H1 (cell line): Measurements from ENCODE around the gene ZBTB48. TPM values are rescaled to one million over a fixed set of nuclear protein-coding genes. Genes with fewer than 3 reads are reported as not detected.

Source experiments
- CTCF ChIA-PET: fragments of 300-600 bp; sonication (Branson Sonifier 250); formaldehyde crosslinking; loops from one replicate; lab custom pipeline; 2021; ENCODE audit not compliant: partially characterized antibody; lab: Charles Lee
- POLR2A ChIA-PET: fragments of 300-600 bp; sonication (Branson Sonifier 250); formaldehyde crosslinking; loops from one replicate; lab custom pipeline; 2021; ENCODE audit warnings: inconsistent platforms; ENCODE audit not compliant: partially characterized antibody; lab: Charles Lee
- DNase-seq, 2 experiments: peaks; one replicate each; pipeline versions ENCODE4 v3.0.0 to v3.0.0-alpha.2; 2010 to 2022; ENCODE audit warnings: low spot score in 2 of 2, low read depth in 1 of 2, mixed read lengths in 1 of 2
- FAIRE-seq: peaks from 2 replicates; lab custom pipeline; 2011; peaks lifted over from hg19 to GRCh38; lab: Jason Lieb, UNC
- H2AFZ ChIP-seq: 2 replicates; pipeline ENCODE4 v1.8.1; 2012; ENCODE audit warnings: low read length, inconsistent platforms
- H2AK5ac ChIP-seq: 2 replicates; pipeline ENCODE4 v1.6.1; 2013; ENCODE audit warnings: low read depth, low read length
- H2BK120ac ChIP-seq: replicated peaks from 2 replicates; pipeline ENCODE3; 2013; ENCODE audit warnings: low read depth, low read length, inconsistent platforms
- H2BK12ac ChIP-seq: 2 replicates; pipeline ENCODE4 v1.6.1; 2013; ENCODE audit warnings: low read depth, low read length
- H2BK15ac ChIP-seq: 2 replicates; pipeline ENCODE4 v1.6.1; 2013; ENCODE audit warnings: low read length
- H2BK20ac ChIP-seq: 2 replicates; pipeline ENCODE4 v1.6.1; 2013; ENCODE audit warnings: low read length
- H2BK5ac ChIP-seq: 2 replicates; pipeline ENCODE4 v1.6.1; 2013; ENCODE audit warnings: low read depth, low read length
- H3K14ac ChIP-seq: 2 replicates; pipeline ENCODE4 v1.6.1; 2013; ENCODE audit warnings: inconsistent platforms; ENCODE audit not compliant: insufficient read length
- H3K18ac ChIP-seq: 2 replicates; pipeline ENCODE4 v1.6.1; 2013; ENCODE audit warnings: low read length; ENCODE audit errors: extremely low read depth
- H3K23ac ChIP-seq: 2 replicates; pipeline ENCODE4 v1.6.1; 2013; ENCODE audit warnings: inconsistent platforms; ENCODE audit not compliant: insufficient read length
- H3K23me2 ChIP-seq: 2 replicates; pipeline ENCODE4 v1.6.1; 2013; ENCODE audit warnings: low read depth, low read length
- H3K27ac ChIP-seq: 2 replicates; pipeline ENCODE4 v1.6.1; 2011; ENCODE audit warnings: low read depth, low read length, inconsistent platforms
- H3K27me3 ChIP-seq, 4 experiments: replicated peaks in 1 of 4; 1 replicate in 1 of 4; 2 replicates in 3 of 4; pipeline versions ENCODE4 v1.6.1 to v1.8.1; 2011 to 2013; ENCODE audit warnings: low read length in 3 of 4, mild to moderate bottlenecking in 3 of 4, inconsistent platforms in 2 of 4, mixed read lengths in 2 of 4, moderate library complexity in 1 of 4; ENCODE audit not compliant: control insufficient read depth in 3 of 4, insufficient read depth in 3 of 4; ENCODE audit errors: extremely low read depth in 1 of 4
- H3K36me3 ChIP-seq, 4 experiments: 2 replicates each; pipeline versions ENCODE4 v1.6.1 to v1.8.1; 2011 to 2013; ENCODE audit warnings: mild to moderate bottlenecking in 4 of 4, low read length in 3 of 4, moderate library complexity in 2 of 4, control low read depth in 1 of 4, inconsistent platforms in 1 of 4; ENCODE audit not compliant: insufficient read depth in 4 of 4, control insufficient read depth in 2 of 4
- H3K4ac ChIP-seq: replicated peaks from 2 replicates; pipeline ENCODE3; 2013; ENCODE audit warnings: low read length, low read depth, mixed read lengths, inconsistent platforms; ENCODE audit not compliant: insufficient read length
- H3K4me1 ChIP-seq, 4 experiments: replicated peaks in 1 of 4; 1 replicate in 1 of 4; 2 replicates in 3 of 4; pipeline versions ENCODE4 v1.6.1 to v1.8.1; 2011 to 2013; ENCODE audit warnings: low read length in 3 of 4, inconsistent platforms in 2 of 4, mixed read lengths in 1 of 4; ENCODE audit not compliant: insufficient read depth in 4 of 4, control insufficient read depth in 3 of 4
- H3K4me2 ChIP-seq, 2 experiments: 2 replicates each; pipeline versions ENCODE4 v1.6.1 to v1.8.1; 2011 to 2013; ENCODE audit warnings: low read depth in 2 of 2, low read length in 2 of 2, control low read depth in 1 of 2, inconsistent platforms in 1 of 2, mild to moderate bottlenecking in 1 of 2; ENCODE audit not compliant: insufficient read depth in 1 of 2
- H3K4me3 ChIP-seq, 4 experiments: fragments of 200-600, 300-600 bp in 1 of 4; sonication (generic), shearing (Covaris generic), sonication (Bioruptor Twin) in 1 of 4; 2 replicates each; pipeline versions ENCODE4 v1.5.1 to v1.8.1; 2011 to 2016; ENCODE audit warnings: low read length in 4 of 4, low read depth in 3 of 4, control low read depth in 2 of 4, inconsistent platforms in 2 of 4, mild to moderate bottlenecking in 2 of 4, mixed read lengths in 1 of 4, moderate library complexity in 1 of 4; ENCODE audit not compliant: insufficient read depth in 2 of 4; ENCODE audit errors: extremely low read depth in 1 of 4
- H3K56ac ChIP-seq: replicated peaks from 2 replicates; pipeline ENCODE3; 2013; ENCODE audit warnings: low read depth, mild to moderate bottlenecking, mixed read lengths, low read length, inconsistent platforms; ENCODE audit not compliant: insufficient read length
- H3K79me1 ChIP-seq: 2 replicates; pipeline ENCODE4 v1.6.1; 2013; ENCODE audit warnings: low read depth, low read length, control low read depth
- H3K79me2 ChIP-seq, 2 experiments: 2 replicates each; pipeline versions ENCODE4 v1.6.1 to v1.8.1; 2012 to 2013; ENCODE audit warnings: low read length in 2 of 2, mild to moderate bottlenecking in 2 of 2, inconsistent platforms in 1 of 2; ENCODE audit not compliant: insufficient read depth in 2 of 2, control insufficient read depth in 1 of 2
- H3K9ac ChIP-seq, 4 experiments: replicated peaks in 1 of 4; 1 replicate in 1 of 4; 2 replicates in 3 of 4; pipeline versions ENCODE4 v1.6.1 to v1.8.1; 2011 to 2013; ENCODE audit warnings: low read depth in 3 of 4, low read length in 3 of 4, control low read depth in 2 of 4, mild to moderate bottlenecking in 2 of 4, moderate library complexity in 2 of 4, inconsistent platforms in 1 of 4; ENCODE audit errors: extremely low read depth in 1 of 4
- H3K9me3 ChIP-seq, 2 experiments: 2 replicates each; pipeline versions ENCODE4 v1.6.1 to v1.8.1; 2012 to 2013; ENCODE audit warnings: mild to moderate bottlenecking in 2 of 2, moderate library complexity in 2 of 2, control low read depth in 1 of 2, inconsistent platforms in 1 of 2, low read depth in 1 of 2, low read length in 1 of 2, mixed read lengths in 1 of 2; ENCODE audit not compliant: insufficient read depth in 2 of 2
- H4K20me1 ChIP-seq, 2 experiments: replicated peaks in 1 of 2; 2 replicates each; pipeline versions ENCODE3 to v1.8.1; 2011 to 2013; ENCODE audit warnings: inconsistent platforms in 2 of 2, low read length in 2 of 2, mild to moderate bottlenecking in 1 of 2; ENCODE audit not compliant: insufficient read depth in 2 of 2, control insufficient read depth in 1 of 2
- H4K5ac ChIP-seq: 2 replicates; pipeline ENCODE4 v1.6.1; 2013; ENCODE audit warnings: low read length, low read depth, mixed read lengths, inconsistent platforms; ENCODE audit not compliant: insufficient read length
- H4K8ac ChIP-seq: 2 replicates; pipeline ENCODE4 v1.8.0; 2013; ENCODE audit warnings: mild to moderate bottlenecking, moderate library complexity, low read length, inconsistent platforms; ENCODE audit not compliant: insufficient read depth; ENCODE audit errors: extremely low read depth
- H4K91ac ChIP-seq: replicated peaks from 2 replicates; pipeline ENCODE3; 2013; ENCODE audit warnings: low read length, mixed read lengths, inconsistent platforms; ENCODE audit not compliant: insufficient read length
- CREB1 ChIP-seq: IDR thresholded peaks from 2 replicates; pipeline ENCODE4 v1.6.1; 2012; ENCODE audit warnings: inconsistent platforms
- KDM1A ChIP-seq: fragments of 200-600, 300-600 bp; sonication (generic); IDR thresholded peaks from 2 replicates; pipeline ENCODE4 v1.7.1; 2016; ENCODE audit warnings: mild to moderate bottlenecking, low read length, borderline replicate concordance
- RNF2 ChIP-seq: fragments of 200-900, 300-1000 bp; sonication (generic); IDR thresholded peaks from 2 replicates; pipeline ENCODE4 v1.7.1; 2016; ENCODE audit warnings: borderline replicate concordance, low read depth, mild to moderate bottlenecking, antibody characterized with exemption, low read length; ENCODE audit not compliant: poor library complexity, severe bottlenecking; ENCODE audit errors: missing control alignments
- SAP30 ChIP-seq: fragments of 300-600 bp; sonication (generic); IDR thresholded peaks from 2 replicates; pipeline ENCODE4 v1.7.1; 2012; ENCODE audit warnings: low read length, moderate library complexity, mild to moderate bottlenecking, inconsistent platforms; ENCODE audit not compliant: insufficient read depth, insufficient replicate concordance
- SIN3A ChIP-seq, 2 experiments: IDR thresholded peaks in 1 of 2; conservative IDR thresholded peaks in 1 of 2; 2 replicates each; pipeline ENCODE4 v1.6.1; 2011 to 2012; ENCODE audit warnings: low read length in 2 of 2, improper control_type of control experiment in 1 of 2, low read depth in 1 of 2, mild to moderate bottlenecking in 1 of 2
- TBP ChIP-seq: IDR thresholded peaks from 2 replicates; pipeline ENCODE4 v1.6.1; 2011; ENCODE audit warnings: low read depth, low read length, improper control_type of control experiment
- WGBS, 2 experiments: shearing (Covaris generic) in 1 of 2; methylation state at CpG; one replicate each; pipeline versions ENCODE4 v1.1.6 to v1.1.7; 2013 to 2015; ENCODE audit warnings: low lambda C conversion rate in 2 of 2, mixed read lengths in 2 of 2, inconsistent platforms in 1 of 2, low coverage in 1 of 2, missing lambda C conversion rate in 1 of 2; ENCODE audit not compliant: insufficient replicate concordance in 2 of 2, insufficient coverage in 1 of 2, insufficient read length in 1 of 2; ENCODE audit errors: extremely low coverage in 1 of 2, missing lambda C conversion rate in 1 of 2; 5-methylcytosine and 5-hydroxymethylcytosine counted together
- polyA plus RNA-seq, 7 experiments: library from polyadenylated mRNA; depleted of rRNA in 3 of 7; stranded (reverse) in 5 of 7; unstranded in 2 of 7; fragments of >200 nt in 5 of 7; fragments of 200-250 nt in 2 of 7; gene quantifications; 1 replicate in 5 of 7; 2 replicates in 1 of 7; 4 replicates in 1 of 7; pipeline versions ENCODE4 v1.2.1 to v1.2.3, GENCODE V29; 2011 to 2013; ENCODE audit warnings: missing spikeins in 2 of 7, mixed read lengths in 2 of 7
- total RNA-seq: library from RNA; stranded (reverse); fragmentation: NEBNext Ultra II Directional; extraction: Animal tissue kit (Norgen Biotek cat#: 25700); gene quantifications from 2 replicates; pipeline ENCODE4 v1.2.1, GENCODE V29; 2021

Gene ZBTB48
- total and polyA plus RNA-seq, 2 of the 8 experiments (the other 6 are each of a cell fraction or from before 2014, with no cell fraction given), result 28.2 to 28.8 TPM

DNA sequence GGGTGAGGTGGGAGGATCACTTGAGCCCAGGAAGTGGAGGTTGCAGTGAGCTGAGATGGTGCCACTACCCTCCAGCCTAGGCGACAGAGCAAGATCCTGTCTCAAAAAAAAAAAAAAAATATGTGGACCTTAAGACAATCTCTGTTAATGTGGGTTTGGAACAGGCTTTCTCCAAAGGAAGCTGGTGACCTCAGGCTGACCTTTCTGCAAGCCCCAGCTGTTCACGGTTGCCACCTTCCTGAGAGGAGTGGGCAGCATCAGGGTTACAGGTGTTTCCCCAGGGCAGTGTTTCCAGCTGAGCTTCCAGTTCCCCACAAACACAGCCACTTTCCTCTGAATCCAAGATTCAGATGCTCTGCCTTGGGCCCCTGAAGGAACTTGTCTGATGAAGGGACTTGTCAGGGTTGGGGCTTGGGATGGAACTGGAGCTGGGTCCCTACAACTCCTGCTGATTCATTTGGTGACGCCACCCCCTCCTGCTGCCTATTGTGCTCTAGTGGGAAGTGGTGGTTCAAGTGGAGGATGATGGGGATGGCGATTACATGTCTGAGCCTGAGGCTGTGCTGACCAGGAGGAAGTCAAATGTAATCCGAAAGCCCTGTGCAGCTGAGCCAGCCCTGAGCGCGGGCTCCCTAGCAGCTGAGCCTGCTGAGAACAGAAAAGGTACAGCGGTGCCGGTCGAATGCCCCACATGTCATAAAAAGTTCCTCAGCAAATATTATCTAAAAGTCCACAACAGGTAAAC lies 1.9 kb downstream of the ZBTB48 start:
- Histone ChIP-seq H2BK12ac (no peak overlapping the region), H3K4me3 (no peak overlapping the region), H3K27ac (no peak overlapping the region), H3K23ac (no peak overlapping the region), H2BK120ac (no peak overlapping the region), H3K9me3 (no peaks in the 10 kb centered on the region), H4K8ac (no peak overlapping the region), H3K23me2 (peaks cover 5% of the 10 kb centered on the region), H3K4me2 (no peak overlapping the region; a peak in 1 of 4 replicates), H4K91ac (no peak overlapping the region), H2BK5ac (no peak overlapping the region), H3K36me3 (no peaks in the 10 kb centered on the region; a peak in 1 of 8 replicates), H4K5ac (no peak overlapping the region), H2AK5ac (no peak overlapping the region), H3K79me2 (peaks cover 0 to 13% of the 10 kb centered on the region in 2 experiments; a peak in 1 of 4 replicates), H3K4ac (no peak overlapping the region), H3K56ac (no peak overlapping the region), H2AFZ (no peak overlapping the region), H2BK15ac (no peak overlapping the region), H2BK20ac (no peak overlapping the region), H3K79me1 (peaks cover 8% of the 10 kb centered on the region), H3K18ac (no peak overlapping the region), H3K14ac (no peak overlapping the region), H3K9ac (no peak overlapping the region), H3K27me3 (no peaks in the 10 kb centered on the region; a peak in 2 of 7 replicates), H3K4me1 (peaks cover 0 to 17% (median 13%) of the 10 kb centered on the region in 4 experiments; a peak in 6 of 7 replicates), H4K20me1 (peaks cover 0 to 21% of the 10 kb centered on the region in 2 experiments)
- FAIRE-seq, result no peak
- ChIA-PET CTCF (interaction anchor here (0.6 to 4.3 kb wide), 8 partner anchors 11 to 83 kb away, joined by 3 to 23 read pairs (median 5); partner anchors contain the start of genes NOL9 and TAS1R1), POLR2A (interaction anchor here (0.6 to 17.4 kb wide), 7 partner anchors 8 to 60 kb away, joined by 3 to 196 read pairs (median 4); partner anchors contain the start of gene KLHL21)
- no peak for TF ChIP-seq RNF2
- TF ChIP-seq CREB1, result no peak
- no peak for TF ChIP-seq SAP30
- TF ChIP-seq KDM1A, result no peak
- TF ChIP-seq SIN3A (conservative IDR thresholded peaks at IDR 0.05 in 1 of 2, IDR thresholded peaks at IDR 0.05 in 1 of 2; ENCODE audit: low read depth in 1 of 2, low read length in 2 of 2), result no peak
- no peak for TF ChIP-seq TBP
- DNase-seq, result no peak
- 95% methylated on average over 10 of the region's 10 CpGs; no CpG with 5 or more reads in 1 of the 2 experiments for WGBS, 2 experiments
